Endothelial cell of umbilical vein (primary cell): Measurements from ENCODE around the gene NDUFS2.

Source experiments
- EZH2 ChIP-seq: IDR thresholded peaks from 2 replicates; pipeline ENCODE4 v1.6.1; 2012; ENCODE audit warnings: borderline replicate concordance, low read depth, mild to moderate bottlenecking, moderate library complexity, low read length, inconsistent platforms; ENCODE audit not compliant: severe bottlenecking
- MYC ChIP-seq: IDR thresholded peaks from one replicate; pipeline ENCODE4 v1.6.1; 2011; ENCODE audit warnings: mild to moderate bottlenecking, low read depth, low read length
- POLR2A ChIP-seq: IDR thresholded peaks from 2 replicates; pipeline ENCODE4 v1.6.1; 2012; ENCODE audit warnings: low read depth, mild to moderate bottlenecking, control low read depth, low read length
- TF ChIP-seq, protein P1 (sequence below), 2 donors: IDR thresholded peaks; 1 replicate in 1 of 2; 2 replicates in 1 of 2; pipeline ENCODE4 v1.5.1; 2011; ENCODE audit warnings: low read length in 2 of 2, mild to moderate bottlenecking in 2 of 2, moderate library complexity in 2 of 2, control low read depth in 1 of 2, inconsistent platforms in 1 of 2, low read depth in 1 of 2; ENCODE audit not compliant: insufficient read depth in 1 of 2; ENCODE audit errors: extremely low read depth in 1 of 2

DNA sequence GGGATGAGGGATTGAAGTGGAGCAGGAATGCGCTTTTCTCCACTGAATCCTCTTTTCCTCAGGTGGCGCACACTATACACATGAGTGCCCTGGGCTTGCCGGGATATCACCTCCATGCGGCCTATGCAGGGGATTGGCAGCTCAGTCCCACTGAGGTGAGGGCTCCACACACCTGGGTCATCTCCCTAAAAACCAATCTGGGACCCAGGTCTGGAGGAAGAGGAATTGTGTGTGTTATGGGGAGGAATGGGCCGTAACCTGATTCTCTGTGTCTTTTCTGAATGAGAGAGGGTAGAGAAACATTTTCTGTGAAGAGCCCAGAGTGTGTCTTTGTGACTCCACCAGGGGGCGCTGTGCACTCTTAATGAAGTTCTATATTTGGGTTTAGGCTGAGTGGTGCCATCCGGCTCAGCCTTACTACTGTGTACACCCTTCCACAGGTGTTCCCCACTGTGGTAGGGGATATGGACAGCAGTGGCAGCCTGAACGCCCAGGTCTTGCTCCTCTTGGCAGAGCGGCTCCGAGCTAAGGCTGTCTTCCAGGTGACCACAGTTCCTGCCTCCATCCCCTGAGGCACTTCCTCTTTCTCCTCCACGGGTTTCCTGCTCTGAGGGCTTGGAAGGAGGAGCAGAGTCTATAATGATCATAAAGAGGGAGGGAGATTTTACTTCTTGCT is 25.2 kb downstream of the NDUFS2 start:
- TF ChIP-seq POLR2A (peak; percentile 59), MYC (no peak), EZH2 (no peak)
- TF ChIP-seq, protein P1, sequence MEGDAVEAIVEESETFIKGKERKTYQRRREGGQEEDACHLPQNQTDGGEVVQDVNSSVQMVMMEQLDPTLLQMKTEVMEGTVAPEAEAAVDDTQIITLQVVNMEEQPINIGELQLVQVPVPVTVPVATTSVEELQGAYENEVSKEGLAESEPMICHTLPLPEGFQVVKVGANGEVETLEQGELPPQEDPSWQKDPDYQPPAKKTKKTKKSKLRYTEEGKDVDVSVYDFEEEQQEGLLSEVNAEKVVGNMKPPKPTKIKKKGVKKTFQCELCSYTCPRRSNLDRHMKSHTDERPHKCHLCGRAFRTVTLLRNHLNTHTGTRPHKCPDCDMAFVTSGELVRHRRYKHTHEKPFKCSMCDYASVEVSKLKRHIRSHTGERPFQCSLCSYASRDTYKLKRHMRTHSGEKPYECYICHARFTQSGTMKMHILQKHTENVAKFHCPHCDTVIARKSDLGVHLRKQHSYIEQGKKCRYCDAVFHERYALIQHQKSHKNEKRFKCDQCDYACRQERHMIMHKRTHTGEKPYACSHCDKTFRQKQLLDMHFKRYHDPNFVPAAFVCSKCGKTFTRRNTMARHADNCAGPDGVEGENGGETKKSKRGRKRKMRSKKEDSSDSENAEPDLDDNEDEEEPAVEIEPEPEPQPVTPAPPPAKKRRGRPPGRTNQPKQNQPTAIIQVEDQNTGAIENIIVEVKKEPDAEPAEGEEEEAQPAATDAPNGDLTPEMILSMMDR (IDR thresholded peaks at IDR 0.05; ENCODE audit: extremely low read depth in 1 of 2, insufficient read depth in 1 of 2, low read depth in 1 of 2, low read length in 2 of 2) = peak; percentile 76 to 78
